Astrocyte of the spinal cord (primary cell): Measurements from ENCODE around the gene GNA12.

ENCODE experiments used
- DNase-seq: peaks from one replicate; pipeline ENCODE4 v3.0.0; 2011; ENCODE audit warnings: low read depth, low spot score
- H3K4me3 ChIP-seq: 2 replicates; pipeline ENCODE4 v1.5.1; 2011; ENCODE audit warnings: low read depth, mild to moderate bottlenecking, low read length, moderate library complexity
- in situ Hi-C: cut with HindIII; loops from 2 replicates; pipeline ENCODE4 v1.10.0; 2017; ENCODE audit warnings: low sequenced_read_pairs
- TF ChIP-seq, protein P1 (sequence below): IDR thresholded peaks from 2 replicates; pipeline ENCODE4 v1.5.1; 2012; ENCODE audit warnings: low read depth, mild to moderate bottlenecking, low read length, inconsistent platforms

The GNA12 gene

DNA sequence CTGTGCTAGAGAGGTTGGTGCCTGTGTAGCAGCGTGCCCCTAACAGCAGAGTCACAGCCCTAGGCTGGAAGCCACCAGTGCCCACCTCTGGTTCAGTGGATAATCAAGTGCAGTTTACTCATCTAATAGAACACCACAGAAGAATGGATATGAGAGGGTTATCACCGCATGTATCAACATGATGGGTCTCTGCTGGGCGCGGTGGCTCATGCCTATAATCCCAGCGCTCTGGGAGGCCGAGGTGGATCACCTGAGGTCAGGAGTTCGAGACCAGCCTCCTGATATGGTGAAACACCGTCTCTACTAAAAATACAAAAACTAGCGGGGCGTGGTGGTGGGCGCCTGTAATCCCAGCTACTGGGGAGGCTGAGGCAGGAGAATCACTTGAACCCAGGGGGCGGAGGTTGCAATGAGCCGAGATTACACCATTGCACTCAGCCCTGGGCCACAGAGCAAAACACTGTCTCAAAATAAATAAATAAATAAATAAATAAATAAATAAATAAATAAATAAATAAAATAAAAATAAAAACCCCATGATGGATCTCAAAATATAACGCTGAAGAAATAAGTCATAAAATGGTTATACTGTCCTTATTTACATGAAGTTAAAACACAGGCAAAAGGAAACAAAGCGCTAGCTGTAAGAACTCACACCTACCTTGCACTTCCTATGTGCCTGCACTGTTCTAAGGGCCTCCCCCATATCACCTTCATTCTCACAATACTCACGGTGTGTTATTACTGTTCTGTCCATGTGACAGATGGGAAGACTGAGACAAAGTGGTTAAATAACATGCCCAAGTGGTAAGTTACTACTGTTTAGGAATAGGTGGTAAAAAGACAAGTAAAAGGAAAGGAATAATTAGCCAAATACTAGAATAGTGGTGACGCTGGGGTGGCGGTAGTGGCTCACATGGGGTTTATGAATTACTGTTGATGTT is 85.2 kb downstream of the GNA12 start:
- TF ChIP-seq, protein P1, sequence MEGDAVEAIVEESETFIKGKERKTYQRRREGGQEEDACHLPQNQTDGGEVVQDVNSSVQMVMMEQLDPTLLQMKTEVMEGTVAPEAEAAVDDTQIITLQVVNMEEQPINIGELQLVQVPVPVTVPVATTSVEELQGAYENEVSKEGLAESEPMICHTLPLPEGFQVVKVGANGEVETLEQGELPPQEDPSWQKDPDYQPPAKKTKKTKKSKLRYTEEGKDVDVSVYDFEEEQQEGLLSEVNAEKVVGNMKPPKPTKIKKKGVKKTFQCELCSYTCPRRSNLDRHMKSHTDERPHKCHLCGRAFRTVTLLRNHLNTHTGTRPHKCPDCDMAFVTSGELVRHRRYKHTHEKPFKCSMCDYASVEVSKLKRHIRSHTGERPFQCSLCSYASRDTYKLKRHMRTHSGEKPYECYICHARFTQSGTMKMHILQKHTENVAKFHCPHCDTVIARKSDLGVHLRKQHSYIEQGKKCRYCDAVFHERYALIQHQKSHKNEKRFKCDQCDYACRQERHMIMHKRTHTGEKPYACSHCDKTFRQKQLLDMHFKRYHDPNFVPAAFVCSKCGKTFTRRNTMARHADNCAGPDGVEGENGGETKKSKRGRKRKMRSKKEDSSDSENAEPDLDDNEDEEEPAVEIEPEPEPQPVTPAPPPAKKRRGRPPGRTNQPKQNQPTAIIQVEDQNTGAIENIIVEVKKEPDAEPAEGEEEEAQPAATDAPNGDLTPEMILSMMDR = no peak
- no peak for DNase-seq
- in situ Hi-C loops = no loop called here
- H3K4me3 ChIP-seq = no peak overlapping the region

DNA sequence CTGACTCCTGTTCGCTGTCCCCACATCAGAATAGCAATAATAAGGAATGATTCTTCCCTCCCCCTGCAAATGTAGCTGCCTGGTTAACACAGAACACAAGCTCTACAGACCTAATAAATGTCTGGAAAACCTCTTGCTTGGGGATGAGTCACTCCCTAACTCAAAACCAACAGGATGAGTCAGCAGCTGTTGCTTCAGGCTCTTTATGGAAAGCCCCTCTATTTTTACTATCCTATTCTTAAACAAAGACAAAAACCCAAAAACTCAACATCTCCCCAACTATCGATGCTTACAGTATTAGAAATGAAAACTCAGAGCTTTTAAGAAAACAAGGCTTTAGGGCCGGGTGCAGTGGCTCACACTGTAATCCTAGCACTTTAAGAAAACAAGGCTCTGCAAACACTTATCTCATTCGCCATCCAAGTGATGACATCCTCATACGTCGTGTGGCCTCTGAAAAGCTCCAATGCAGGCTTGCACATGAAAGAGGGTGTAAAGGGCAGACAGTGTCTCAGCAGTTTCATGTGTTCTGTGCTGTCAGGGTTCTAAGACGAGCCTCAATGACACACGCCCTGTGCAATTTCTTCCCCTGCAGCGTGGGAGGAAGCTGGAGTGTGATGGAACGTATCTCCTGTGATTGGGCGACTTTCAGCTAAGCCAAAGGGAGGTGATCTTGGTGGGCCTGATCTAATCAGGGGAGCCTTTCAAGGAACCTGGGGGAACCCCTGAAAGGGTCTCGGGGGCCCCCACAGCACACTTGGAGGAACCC is 86.0 kb downstream of the GNA12 start:
- TF ChIP-seq, protein P1 = no peak
- DNase-seq = peak; percentile 99
- H3K4me3 ChIP-seq = no peak overlapping the region
- in situ Hi-C loops = no loop called here

DNA sequence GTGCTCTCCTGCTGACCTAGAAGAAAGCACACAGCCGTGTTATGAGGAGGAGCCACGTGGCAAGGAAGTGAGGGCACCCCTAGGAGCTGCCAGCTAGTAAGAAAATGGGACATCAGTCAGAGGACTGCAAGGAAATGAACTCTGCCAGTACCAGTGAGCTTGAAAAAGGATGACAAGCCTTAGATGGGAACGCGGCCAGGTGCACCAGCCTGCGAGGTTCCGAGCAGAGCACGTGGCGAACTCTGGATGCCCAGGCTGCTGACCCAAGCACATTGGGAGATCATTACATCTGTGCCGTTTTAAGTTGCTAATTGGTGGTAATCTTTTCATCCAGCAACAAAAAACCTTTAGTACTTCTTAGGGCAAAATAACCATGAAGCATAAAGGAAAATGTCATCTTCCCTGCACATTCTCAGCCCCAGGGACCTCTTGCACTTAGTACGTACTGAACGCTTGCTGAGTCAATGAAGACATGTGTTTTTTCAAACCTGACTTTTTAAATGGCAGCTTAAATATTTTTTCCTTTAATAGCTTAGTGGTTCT is 86.7 kb downstream of the GNA12 start:
- TF ChIP-seq, protein P1 = no peak
- no peak overlapping the region for H3K4me3 ChIP-seq
- in situ Hi-C loops = no loop called here
- DNase-seq = no peak

DNA sequence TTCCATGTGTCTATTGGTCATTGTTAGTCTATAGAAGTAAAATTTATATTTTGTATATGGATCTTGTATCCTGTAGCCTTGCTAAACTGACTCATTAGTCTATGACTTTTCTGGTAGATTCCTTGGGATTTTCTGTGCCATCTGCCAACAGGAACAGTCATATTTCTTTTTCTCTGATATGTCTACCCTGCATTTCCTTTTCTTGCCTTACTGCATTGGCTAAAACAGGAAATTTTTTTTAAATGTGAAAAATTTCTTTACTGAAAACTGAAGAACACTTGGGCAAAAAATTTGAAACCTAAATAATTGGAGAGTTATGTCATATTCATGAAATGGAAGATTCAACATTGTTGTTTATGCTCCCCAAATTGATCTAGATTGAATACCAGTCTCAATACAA is 88.6 kb downstream of the GNA12 start:
- DNase-seq = no peak
- in situ Hi-C loops = no loop called here
- TF ChIP-seq, protein P1 = no peak
- H3K4me3 ChIP-seq = no peak overlapping the region

DNA sequence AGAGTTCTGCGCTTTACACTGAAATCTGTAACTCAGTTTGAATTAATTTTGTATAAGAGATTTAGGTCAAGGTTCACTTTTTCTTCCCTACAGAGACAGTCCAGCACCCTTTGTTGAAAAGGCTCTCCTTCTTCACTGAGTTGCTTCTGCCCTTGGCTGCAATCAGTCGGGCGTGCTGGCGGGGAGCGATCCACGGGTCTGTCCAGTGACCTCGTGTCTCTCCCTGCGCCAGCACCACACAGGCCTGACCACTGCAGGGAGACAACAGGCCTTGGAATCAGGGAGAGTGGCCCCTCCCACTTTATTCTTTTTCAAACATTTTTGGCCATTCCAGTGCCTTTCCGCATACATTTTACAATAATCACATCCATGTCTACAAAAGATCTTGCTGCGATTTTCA is 89.2 kb downstream of the GNA12 start:
- in situ Hi-C loops = no loop called here
- H3K4me3 ChIP-seq = no peak overlapping the region
- no peak for DNase-seq
- TF ChIP-seq, protein P1 = no peak

DNA sequence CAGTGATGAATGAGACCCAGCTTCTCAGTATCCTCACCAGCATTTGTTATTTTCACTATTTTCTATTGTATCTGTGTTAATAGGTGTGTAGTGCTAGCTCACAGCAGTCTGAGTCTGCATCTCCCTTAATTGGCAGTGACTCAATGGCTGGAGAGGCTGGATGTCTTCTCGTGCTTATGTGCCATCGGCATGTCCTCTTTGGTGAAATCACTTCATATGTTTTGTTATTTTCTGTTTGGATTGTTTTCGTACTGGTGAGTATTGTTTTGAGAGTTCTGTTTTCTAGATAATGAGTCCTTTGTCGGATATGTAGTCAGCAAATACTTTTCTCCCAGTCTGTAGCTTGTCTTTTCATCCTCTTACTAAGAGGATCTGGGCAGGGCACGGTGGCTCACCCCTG is 90.0 kb downstream of the GNA12 start:
- no peak overlapping the region for H3K4me3 ChIP-seq
- peak; percentile 34 for DNase-seq
- in situ Hi-C loops = no loop called here
- TF ChIP-seq, protein P1 = no peak
